HG02981 (cell line): ENCODE measurements around the gene SLC36A4.
"Not testable (repeated sequence)": the region's sequence is repeated elsewhere in the genome, so short reads cannot be mapped to it uniquely, and the experiment has no call there.

Experiments
- ATAC-seq: cut with Tn5 transposase; IDR thresholded peaks from one replicate; pipeline ENCODE4 v1.9.1; 2021; ENCODE audit warnings: mild to moderate bottlenecking, moderate library complexity; ENCODE audit not compliant: unreplicated experiment

Gene SLC36A4

GRCh38 chr11:93123351-93123898 lies 74.4 kb downstream of the SLC36A4 start:
- ATAC-seq: no peak

GRCh38 chr11:93122535-93123235 lies 75.1 kb downstream of the SLC36A4 start:
- no peak for ATAC-seq

DNA sequence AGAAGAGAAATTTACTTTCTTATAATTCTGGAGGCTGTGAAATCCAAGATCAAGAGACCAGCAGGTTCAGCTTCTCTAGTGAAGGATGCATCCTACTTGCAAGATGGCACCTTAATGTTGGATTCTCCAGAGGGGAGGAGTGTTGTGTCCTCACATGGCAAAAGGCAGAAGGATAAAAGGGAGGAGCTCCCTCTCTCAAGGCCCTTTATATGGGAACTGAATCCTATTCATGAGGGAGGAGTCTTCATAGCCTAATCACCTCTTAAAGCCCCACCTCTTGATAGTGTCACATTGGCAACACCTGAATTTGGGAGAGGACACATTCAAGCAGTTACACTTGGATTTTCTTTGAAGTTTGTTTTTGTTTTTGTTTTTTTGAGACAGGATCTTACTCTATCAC lies 79.5 kb downstream of the SLC36A4 start:
- ATAC-seq: no peak

DNA sequence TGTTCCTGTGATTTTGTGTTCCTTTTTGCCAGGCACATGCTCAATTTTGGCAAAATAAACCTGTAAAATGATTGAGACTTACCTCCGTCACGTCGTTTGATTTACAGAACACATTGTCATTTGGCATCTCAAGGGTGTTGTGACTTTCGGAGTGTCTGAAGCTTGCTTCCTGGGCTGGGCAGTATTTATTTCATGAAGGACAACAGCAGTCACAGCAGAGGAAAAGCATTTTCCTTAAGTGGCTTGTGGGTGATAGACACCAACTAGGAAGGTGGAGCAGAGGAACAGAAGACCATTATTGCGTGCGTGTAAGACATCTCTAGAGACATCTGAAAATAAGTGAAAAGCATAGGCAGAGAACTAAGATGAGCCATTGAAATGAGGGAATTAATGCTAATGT lies 80.2 kb downstream of the SLC36A4 start:
- ATAC-seq: no peak

DNA sequence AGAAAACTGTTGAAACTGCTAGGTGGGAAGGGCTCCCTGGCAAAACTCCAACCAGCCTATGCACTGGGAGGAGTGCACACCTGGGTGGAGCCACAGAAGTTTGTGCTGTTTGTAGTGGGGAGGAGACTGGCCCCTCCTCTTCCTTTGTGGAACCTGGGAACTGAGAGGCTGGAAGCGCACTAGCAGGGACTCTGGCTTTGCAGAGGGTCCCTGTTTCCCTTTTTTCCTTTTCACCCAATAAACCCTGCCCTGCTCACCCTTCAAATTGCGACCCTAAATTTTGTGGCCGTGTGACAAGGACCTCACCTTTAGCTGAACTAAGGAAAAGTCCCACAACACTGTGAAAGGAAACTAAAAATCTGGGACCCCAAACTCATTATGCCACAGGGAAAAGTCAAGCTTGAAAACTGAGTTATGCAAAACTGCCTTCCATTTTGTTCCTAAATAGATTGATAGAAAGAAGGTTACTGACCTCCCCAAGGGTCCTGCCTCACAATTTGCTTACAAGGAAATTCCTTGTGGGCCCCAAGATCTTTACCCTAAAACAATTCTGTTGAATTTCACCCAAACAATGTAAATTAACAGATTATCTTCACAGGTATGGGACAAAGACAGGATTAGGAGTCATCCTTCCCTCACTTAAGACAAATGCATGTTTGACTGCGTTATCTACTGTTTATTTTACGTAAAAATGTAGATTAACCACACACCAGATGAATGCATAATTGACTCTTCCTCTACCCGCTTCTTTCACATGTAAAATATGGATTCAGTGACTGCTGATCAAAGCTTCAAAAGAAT lies 81.0 kb downstream of the SLC36A4 start:
- ATAC-seq: no peak

GRCh38 chr11:93114304-93114703 lies 83.5 kb downstream of the SLC36A4 start:
- ATAC-seq: no peak

DNA sequence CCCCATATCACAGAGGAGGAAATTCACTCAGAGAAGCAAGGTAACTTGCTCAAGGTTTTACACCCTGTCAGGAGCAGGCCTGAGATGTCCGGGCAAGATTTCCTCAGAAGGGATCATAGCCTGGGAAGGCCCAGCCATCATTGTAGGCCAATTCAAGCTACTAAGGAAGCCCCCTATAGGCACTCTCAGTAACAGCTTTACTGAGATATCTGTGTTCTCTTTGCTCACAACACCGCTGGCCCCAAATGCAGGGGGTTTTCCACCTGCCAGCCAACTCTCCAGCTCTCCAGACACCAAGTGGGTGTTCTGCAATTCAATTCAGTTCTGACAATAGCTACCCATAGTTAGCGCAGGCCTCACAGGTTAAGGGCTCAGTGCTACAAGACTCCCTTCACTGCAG lies 84.0 kb downstream of the SLC36A4 start:
- no peak for ATAC-seq

- not testable (repeated sequence) for ATAC-seq
Observed at GRCh38 chr11:93111147-93111546, 86.6 kb downstream of the SLC36A4 start.

DNA sequence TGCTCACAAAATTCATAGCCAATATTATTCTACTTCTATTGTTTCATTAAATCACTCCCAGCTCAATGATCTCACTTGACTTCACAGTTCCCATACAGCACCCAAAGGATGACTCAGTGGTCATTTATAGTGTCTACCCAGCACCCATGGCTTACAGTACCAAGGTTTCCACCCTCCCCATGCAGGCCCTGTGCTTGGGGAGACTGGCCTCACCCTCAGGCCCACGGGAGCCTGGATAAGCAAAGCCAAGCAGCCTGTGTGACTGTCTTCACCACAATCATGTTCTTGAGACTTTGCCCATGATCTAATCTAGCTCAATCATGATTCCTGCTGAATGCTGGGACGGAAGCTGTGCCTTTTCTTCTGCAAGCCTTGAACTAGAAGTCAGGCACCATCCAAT lies 97.6 kb downstream of the SLC36A4 start:
- no peak for ATAC-seq

- ATAC-seq: no peak
Observed at GRCh38 chr11:93099806-93100205, 98.0 kb downstream of the SLC36A4 start.
